GM12892 (cell line): ENCODE results near the gene NOL11.

Experiments
- POLR2A ChIP-seq: IDR thresholded peaks from 2 replicates; pipeline ENCODE4 v1.6.1; 2011; ENCODE audit warnings: low read depth, low read length, control low read depth
- POLR2AphosphoS5 ChIP-seq: IDR thresholded peaks from 2 replicates; pipeline ENCODE4 v1.6.1; 2011; ENCODE audit warnings: low read depth, low read length, control low read depth

DNA sequence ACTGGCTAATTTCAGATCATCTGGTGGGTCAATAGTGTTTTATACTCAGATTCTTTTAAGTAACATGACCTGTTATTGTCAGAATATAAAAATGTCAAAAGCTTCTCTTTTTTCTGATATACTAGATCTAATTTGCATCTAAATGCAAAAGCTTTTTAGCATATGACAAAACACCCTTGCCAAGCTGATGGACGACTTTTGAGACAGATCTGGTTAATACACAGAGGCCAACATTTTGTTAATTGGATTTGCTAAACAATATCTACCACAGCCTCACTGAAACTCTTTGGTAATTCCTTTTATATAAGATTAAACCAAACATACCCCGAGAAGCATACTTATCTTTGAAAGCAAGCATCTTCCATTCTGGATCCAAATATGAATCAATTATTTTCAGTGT lies 10.3 kb upstream of the NOL11 start:
- no peak for TF ChIP-seq POLR2A
- TF ChIP-seq POLR2AphosphoS5: no peak
